WI38 (cell line): ENCODE data around the gene TEX26.

Source experiments
- H3K4me3 ChIP-seq: 2 replicates; pipeline ENCODE4 v1.5.1; 2011; ENCODE audit warnings: low read depth, mild to moderate bottlenecking, control low read depth, low read length
- CTCF ChIP-seq: IDR thresholded peaks from 2 replicates; pipeline ENCODE4 v1.5.1; 2012; ENCODE audit warnings: low read depth, mild to moderate bottlenecking, control low read depth, low read length

The TEX26 gene

GRCh38 chr13:30985637-30986205 is 53.3 kb downstream of the TEX26 start:
- no peak overlapping the region for H3K4me3 ChIP-seq
- no peak for TF ChIP-seq CTCF

- H3K4me3 ChIP-seq: no peak overlapping the region
- TF ChIP-seq CTCF: no peak
These were observed 58.7 kb downstream of the TEX26 start for GRCh38 chr13:30991184-30991583.

GRCh38 chr13:30991922-30992321 is 59.5 kb downstream of the TEX26 start:
- H3K4me3 ChIP-seq: no peak overlapping the region
- no peak for TF ChIP-seq CTCF

DNA sequence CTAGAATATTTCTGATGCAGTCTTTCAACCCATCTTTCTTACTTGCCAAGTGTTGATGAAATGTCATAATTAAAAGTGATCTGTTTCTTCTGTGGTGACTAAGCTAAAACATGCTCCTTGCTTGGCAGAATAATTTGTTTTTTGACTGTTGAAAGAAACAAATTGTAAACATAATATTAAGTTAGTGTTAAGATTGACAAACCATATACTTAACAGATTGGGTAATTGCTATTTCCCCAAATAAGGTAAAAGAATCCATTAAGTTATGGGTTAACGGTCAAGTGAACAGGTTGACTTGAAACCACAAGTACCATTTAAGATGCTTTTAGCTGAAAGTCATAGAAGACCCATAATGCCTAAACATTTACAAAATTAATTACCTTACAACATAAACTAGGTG is 62.9 kb downstream of the TEX26 start:
- no peak overlapping the region for H3K4me3 ChIP-seq
- TF ChIP-seq CTCF: no peak

- no peak for TF ChIP-seq CTCF
These were observed 65.2 kb downstream of the TEX26 start for GRCh38 chr13:30997697-30998096.

GRCh38 chr13:30998136-30999088 is 66.0 kb downstream of the TEX26 start:
- H3K4me3 ChIP-seq: no peak overlapping the region
- no peak for TF ChIP-seq CTCF

More at GRCh38 chr13:30997697-30998096, 65.2 kb downstream of the TEX26 start:
- H3K4me3 ChIP-seq: no peak overlapping the region

GRCh38 chr13:31000889-31001288 is 68.4 kb downstream of the TEX26 start:
- H3K4me3 ChIP-seq: no peak overlapping the region
- no peak for TF ChIP-seq CTCF
